Panc1 (cell line): Measurements from ENCODE around the gene DRGX. TPM values are rescaled to one million over a fixed set of nuclear protein-coding genes. Genes with fewer than 3 reads are reported as not detected.
A peak's percentile ranks its signal among the peaks of the same experiment; 100 is the strongest.

Source experiments
- ATAC-seq: fragments of 200-7000 bp; cut with Tn5 transposase; 2 replicates; pipeline ENCODE4 v1.9.1; 2020; ENCODE audit warnings: mild to moderate bottlenecking, moderate library complexity
- BruUV-seq: library from RNA; stranded (reverse); fragments of 400-500 nt; replicated peaks from 2 replicates; lab custom pipeline; 2021; lab: Mats Ljungman, UMichigan
- CTCF ChIA-PET: fragments of 300-600 bp; sonication (Branson Sonifier 250); formaldehyde crosslinking; loops from one replicate; lab custom pipeline; 2022; ENCODE audit warnings: antibody characterized with exemption; lab: Charles Lee
- POLR2A ChIA-PET: fragments of 300-600 bp; sonication (Branson Sonifier 250); formaldehyde crosslinking; loops from one replicate; lab custom pipeline; 2022; ENCODE audit warnings: antibody characterized with exemption; lab: Charles Lee
- DNase-seq: peaks from one replicate; pipeline ENCODE4 v3.0.0-alpha.2; 2010; ENCODE audit warnings: low read depth, low spot score
- H3K27ac ChIP-seq: 2 replicates; pipeline ENCODE4 v1.5.1; 2011; ENCODE audit warnings: mild to moderate bottlenecking, low read length, inconsistent platforms
- H3K27me3 ChIP-seq: fragments of 200-500 bp; sonication (Bioruptor generic); 2 replicates; pipeline ENCODE4 v1.6.0; 2014; ENCODE audit warnings: low read length, inconsistent platforms; ENCODE audit not compliant: control insufficient read depth, insufficient read depth
- H3K36me3 ChIP-seq: fragments of 200-500 bp; sonication (Bioruptor generic); 2 replicates; pipeline ENCODE4 v1.5.1; 2014; ENCODE audit warnings: inconsistent platforms, mild to moderate bottlenecking, low read length, moderate library complexity; ENCODE audit not compliant: control insufficient read depth, insufficient read depth
- H3K4me1 ChIP-seq: 2 replicates; pipeline ENCODE4 v1.5.1; 2011; ENCODE audit warnings: inconsistent platforms, mild to moderate bottlenecking, low read length, moderate library complexity; ENCODE audit not compliant: control insufficient read depth, insufficient read depth
- H3K4me3 ChIP-seq, 2 experiments: 2 replicates each; pipeline ENCODE4 v1.5.1; 2011 to 2012; ENCODE audit warnings: low read depth in 2 of 2, low read length in 2 of 2, mild to moderate bottlenecking in 2 of 2, inconsistent platforms in 1 of 2, moderate library complexity in 1 of 2
- H3K9me3 ChIP-seq: fragments of 200-500 bp; sonication (Bioruptor generic); 2 replicates; pipeline ENCODE4 v1.5.1; 2014; ENCODE audit warnings: low read depth, mild to moderate bottlenecking, inconsistent platforms, low read length, moderate library complexity; ENCODE audit not compliant: control insufficient read depth, insufficient read depth
- POLR2AphosphoS5 ChIP-seq: IDR thresholded peaks from 2 replicates; pipeline ENCODE4 v1.6.1; 2012; ENCODE audit warnings: mild to moderate bottlenecking, low read depth, low read length, moderate library complexity
- SIN3A ChIP-seq: IDR thresholded peaks from 2 replicates; pipeline ENCODE4 v1.6.1; 2012; ENCODE audit warnings: low read depth, mild to moderate bottlenecking, low read length, moderate library complexity, borderline replicate concordance; ENCODE audit not compliant: insufficient read depth
- TCF7L2 ChIP-seq: IDR thresholded peaks from 2 replicates; pipeline ENCODE4 v1.6.1; 2011; ENCODE audit warnings: mild to moderate bottlenecking, low read depth, low read length, inconsistent platforms
- in situ Hi-C: cut with HindIII; loops from 2 replicates; pipeline ENCODE4 v1.10.0; 2016; ENCODE audit warnings: low sequenced_read_pairs, low pct_unique_long_range_greater_than_20kb
- intact Hi-C: fragments of 100-400 bp; cut with micrococcal nuclease; formaldehyde crosslinking; loops from one replicate; pipeline ENCODE4 v1.10.0; 2022; ENCODE audit not compliant: unreplicated experiment
- total RNA-seq: library from RNA; stranded (reverse); gene quantifications from one replicate; pipeline ENCODE4 v1.2.1, GENCODE V29; 2021; ENCODE audit not compliant: unreplicated experiment
- TF ChIP-seq, protein P1 (sequence below), 2 experiments: IDR thresholded peaks; 2 replicates each; pipeline ENCODE4 v1.6.1; 2011 to 2012; ENCODE audit warnings: low read depth in 2 of 2, control low read depth in 1 of 2, low read length in 1 of 2, mild to moderate bottlenecking in 1 of 2, moderate library complexity in 1 of 2; ENCODE audit not compliant: insufficient read depth in 1 of 2
- TF ChIP-seq, protein P2 (sequence below): fragments of 450-650 bp; IDR thresholded peaks from 2 replicates; pipeline ENCODE4 v1.5.1; 2017; ENCODE audit warnings: mild to moderate bottlenecking

The DRGX gene
- total RNA-seq, 1 experiment from 2014 or later, result 0.15 TPM

DNA sequence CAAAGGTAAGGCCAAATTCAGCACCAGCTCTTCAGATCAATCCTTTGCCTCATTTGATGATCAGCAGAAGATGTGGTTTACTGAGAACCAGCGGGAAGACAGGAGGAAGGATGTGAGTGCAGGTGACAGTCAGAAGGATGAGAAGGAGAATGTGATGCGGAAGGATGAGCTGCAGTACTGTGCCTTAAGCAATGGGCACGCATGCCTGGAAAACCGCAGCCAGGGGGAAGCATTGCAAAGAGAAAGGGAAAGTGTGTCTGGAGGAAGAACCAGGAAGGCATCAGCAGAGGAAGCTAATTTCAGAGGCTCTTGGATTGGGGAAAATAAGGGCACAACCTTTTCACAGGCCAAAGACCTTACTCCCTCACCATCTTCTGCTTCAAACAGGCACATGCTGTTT is 71.2 kb downstream of the DRGX start:
- Histone ChIP-seq H3K9me3 (no peaks in the 10 kb centered on the region), H3K27ac (no peak overlapping the region), H3K27me3 (no peaks in the 10 kb centered on the region; the same call in 1 of the 2 replicates), H3K4me3 (no peak overlapping the region), H3K4me1 (no peaks in the 10 kb centered on the region), H3K36me3 (no peaks in the 10 kb centered on the region)
- POLR2A ChIA-PET, result interaction anchor here (0.6 kb wide), 1 partner anchor 288 kb away, joined by 3 read pairs; no protein-coding TSS in a partner anchor
- intact Hi-C loops, result no loop called here
- in situ Hi-C loops, result no loop called here
- CTCF ChIA-PET, result interaction anchor here (0.6 to 0.9 kb wide), 2 partner anchors 83 to 336 kb away, joined by 3 to 5 read pairs; no protein-coding TSS in a partner anchor
- peak; percentile 61; the same call in 1 of the 2 replicates for ATAC-seq
- no TSS peak for BruUV-seq
- TF ChIP-seq TCF7L2 (no peak), POLR2AphosphoS5 (no peak)
- TF ChIP-seq, protein P1, sequence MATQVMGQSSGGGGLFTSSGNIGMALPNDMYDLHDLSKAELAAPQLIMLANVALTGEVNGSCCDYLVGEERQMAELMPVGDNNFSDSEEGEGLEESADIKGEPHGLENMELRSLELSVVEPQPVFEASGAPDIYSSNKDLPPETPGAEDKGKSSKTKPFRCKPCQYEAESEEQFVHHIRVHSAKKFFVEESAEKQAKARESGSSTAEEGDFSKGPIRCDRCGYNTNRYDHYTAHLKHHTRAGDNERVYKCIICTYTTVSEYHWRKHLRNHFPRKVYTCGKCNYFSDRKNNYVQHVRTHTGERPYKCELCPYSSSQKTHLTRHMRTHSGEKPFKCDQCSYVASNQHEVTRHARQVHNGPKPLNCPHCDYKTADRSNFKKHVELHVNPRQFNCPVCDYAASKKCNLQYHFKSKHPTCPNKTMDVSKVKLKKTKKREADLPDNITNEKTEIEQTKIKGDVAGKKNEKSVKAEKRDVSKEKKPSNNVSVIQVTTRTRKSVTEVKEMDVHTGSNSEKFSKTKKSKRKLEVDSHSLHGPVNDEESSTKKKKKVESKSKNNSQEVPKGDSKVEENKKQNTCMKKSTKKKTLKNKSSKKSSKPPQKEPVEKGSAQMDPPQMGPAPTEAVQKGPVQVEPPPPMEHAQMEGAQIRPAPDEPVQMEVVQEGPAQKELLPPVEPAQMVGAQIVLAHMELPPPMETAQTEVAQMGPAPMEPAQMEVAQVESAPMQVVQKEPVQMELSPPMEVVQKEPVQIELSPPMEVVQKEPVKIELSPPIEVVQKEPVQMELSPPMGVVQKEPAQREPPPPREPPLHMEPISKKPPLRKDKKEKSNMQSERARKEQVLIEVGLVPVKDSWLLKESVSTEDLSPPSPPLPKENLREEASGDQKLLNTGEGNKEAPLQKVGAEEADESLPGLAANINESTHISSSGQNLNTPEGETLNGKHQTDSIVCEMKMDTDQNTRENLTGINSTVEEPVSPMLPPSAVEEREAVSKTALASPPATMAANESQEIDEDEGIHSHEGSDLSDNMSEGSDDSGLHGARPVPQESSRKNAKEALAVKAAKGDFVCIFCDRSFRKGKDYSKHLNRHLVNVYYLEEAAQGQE (IDR thresholded peaks at IDR 0.05; ENCODE audit: insufficient read depth in 1 of 2, low read depth in 2 of 2, low read length in 1 of 2), result no peak
- TF ChIP-seq, protein P2, sequence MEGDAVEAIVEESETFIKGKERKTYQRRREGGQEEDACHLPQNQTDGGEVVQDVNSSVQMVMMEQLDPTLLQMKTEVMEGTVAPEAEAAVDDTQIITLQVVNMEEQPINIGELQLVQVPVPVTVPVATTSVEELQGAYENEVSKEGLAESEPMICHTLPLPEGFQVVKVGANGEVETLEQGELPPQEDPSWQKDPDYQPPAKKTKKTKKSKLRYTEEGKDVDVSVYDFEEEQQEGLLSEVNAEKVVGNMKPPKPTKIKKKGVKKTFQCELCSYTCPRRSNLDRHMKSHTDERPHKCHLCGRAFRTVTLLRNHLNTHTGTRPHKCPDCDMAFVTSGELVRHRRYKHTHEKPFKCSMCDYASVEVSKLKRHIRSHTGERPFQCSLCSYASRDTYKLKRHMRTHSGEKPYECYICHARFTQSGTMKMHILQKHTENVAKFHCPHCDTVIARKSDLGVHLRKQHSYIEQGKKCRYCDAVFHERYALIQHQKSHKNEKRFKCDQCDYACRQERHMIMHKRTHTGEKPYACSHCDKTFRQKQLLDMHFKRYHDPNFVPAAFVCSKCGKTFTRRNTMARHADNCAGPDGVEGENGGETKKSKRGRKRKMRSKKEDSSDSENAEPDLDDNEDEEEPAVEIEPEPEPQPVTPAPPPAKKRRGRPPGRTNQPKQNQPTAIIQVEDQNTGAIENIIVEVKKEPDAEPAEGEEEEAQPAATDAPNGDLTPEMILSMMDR, result no peak; the same call in 1 of the 2 replicates
- DNase-seq, result no peak

- no TSS peak for BruUV-seq
Observed at GRCh38 chr10:49323896-49324270, 72.0 kb downstream of the DRGX start.

More at GRCh38 chr10:49323896-49324270, 72.0 kb downstream of the DRGX start:
- in situ Hi-C loops, result no loop called here
- ChIA-PET POLR2A (no interaction called here), CTCF (interaction anchor here (0.9 kb wide), 1 partner anchor 84 kb away, joined by 3 read pairs; no protein-coding TSS in a partner anchor)
- no peaks in the 10 kb centered on the region for H3K36me3 ChIP-seq
- no peak overlapping the region for H3K27ac ChIP-seq
- DNase-seq (no peak), ATAC-seq (no peak)
- TF ChIP-seq POLR2AphosphoS5 (no peak), TCF7L2 (no peak), SIN3A (no peak)
- TF ChIP-seq, protein P1 (IDR thresholded peaks at IDR 0.05; ENCODE audit: insufficient read depth in 1 of 2, low read depth in 2 of 2, low read length in 1 of 2), result no peak
- no peaks in the 10 kb centered on the region for H3K4me1 ChIP-seq
- no peaks in the 10 kb centered on the region; the same call in 1 of the 2 replicates for H3K27me3 ChIP-seq
- intact Hi-C loops, result no loop called here
- H3K9me3 ChIP-seq, result no peaks in the 10 kb centered on the region
- H3K4me3 ChIP-seq, result no peak overlapping the region
